GM18951 (cell line): Measurements from ENCODE around the gene SLC22A13.
"Not testable (repeated sequence)": the region's sequence is repeated elsewhere in the genome, so short reads cannot be mapped to it uniquely, and the experiment has no call there.

ENCODE experiments used
- POLR2A ChIP-seq: IDR thresholded peaks from 4 replicates; pipeline ENCODE4 v1.6.1; 2011; ENCODE audit warnings: mild to moderate bottlenecking; ENCODE audit not compliant: insufficient read length, insufficient read depth; ENCODE audit errors: extremely low read depth
- in situ Hi-C: fragments of 300-500 bp; cut with MboI; formaldehyde crosslinking; loops from one replicate; pipeline ENCODE4 v1.12.0; 2022; ENCODE audit warnings: low sequenced_read_pairs, mixed read lengths, inconsistent platforms; ENCODE audit not compliant: unreplicated experiment

Gene SLC22A13, protein sequence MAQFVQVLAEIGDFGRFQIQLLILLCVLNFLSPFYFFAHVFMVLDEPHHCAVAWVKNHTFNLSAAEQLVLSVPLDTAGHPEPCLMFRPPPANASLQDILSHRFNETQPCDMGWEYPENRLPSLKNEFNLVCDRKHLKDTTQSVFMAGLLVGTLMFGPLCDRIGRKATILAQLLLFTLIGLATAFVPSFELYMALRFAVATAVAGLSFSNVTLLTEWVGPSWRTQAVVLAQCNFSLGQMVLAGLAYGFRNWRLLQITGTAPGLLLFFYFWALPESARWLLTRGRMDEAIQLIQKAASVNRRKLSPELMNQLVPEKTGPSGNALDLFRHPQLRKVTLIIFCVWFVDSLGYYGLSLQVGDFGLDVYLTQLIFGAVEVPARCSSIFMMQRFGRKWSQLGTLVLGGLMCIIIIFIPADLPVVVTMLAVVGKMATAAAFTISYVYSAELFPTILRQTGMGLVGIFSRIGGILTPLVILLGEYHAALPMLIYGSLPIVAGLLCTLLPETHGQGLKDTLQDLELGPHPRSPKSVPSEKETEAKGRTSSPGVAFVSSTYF

DNA sequence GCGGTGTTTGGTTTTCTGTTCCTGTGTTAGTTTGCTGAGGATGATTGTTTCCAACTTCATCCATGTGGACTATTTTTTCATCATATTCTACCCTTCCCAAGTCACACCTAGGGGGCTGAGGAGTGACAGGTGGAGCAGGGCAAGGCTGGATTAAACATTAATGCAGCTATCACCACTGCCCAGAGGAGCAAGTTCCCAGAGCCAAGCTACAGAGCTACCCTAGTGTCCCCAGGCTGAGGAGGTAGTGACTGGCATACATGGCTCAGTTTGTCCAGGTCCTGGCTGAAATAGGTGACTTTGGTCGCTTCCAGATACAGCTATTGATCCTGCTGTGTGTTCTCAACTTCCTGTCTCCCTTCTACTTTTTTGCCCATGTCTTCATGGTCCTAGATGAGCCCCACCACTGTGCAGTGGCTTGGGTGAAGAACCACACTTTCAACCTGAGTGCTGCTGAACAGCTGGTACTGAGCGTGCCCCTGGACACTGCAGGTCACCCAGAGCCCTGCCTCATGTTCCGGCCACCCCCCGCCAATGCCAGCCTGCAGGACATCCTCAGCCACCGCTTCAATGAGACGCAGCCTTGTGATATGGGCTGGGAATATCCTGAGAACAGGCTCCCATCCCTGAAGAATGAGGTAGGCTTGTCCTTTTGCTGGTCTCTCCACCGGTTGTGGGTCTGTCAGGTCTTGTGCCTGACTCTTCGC is at the start of gene SLC22A13:
Gene SLC22A13 (plus strand): TSS at position 209 of the 704 bp plus-strand sequence. CDS start 49 bp downstream, at position 258.
- in situ Hi-C loops, result no loop called here
- TF ChIP-seq POLR2A, result no peak

DNA sequence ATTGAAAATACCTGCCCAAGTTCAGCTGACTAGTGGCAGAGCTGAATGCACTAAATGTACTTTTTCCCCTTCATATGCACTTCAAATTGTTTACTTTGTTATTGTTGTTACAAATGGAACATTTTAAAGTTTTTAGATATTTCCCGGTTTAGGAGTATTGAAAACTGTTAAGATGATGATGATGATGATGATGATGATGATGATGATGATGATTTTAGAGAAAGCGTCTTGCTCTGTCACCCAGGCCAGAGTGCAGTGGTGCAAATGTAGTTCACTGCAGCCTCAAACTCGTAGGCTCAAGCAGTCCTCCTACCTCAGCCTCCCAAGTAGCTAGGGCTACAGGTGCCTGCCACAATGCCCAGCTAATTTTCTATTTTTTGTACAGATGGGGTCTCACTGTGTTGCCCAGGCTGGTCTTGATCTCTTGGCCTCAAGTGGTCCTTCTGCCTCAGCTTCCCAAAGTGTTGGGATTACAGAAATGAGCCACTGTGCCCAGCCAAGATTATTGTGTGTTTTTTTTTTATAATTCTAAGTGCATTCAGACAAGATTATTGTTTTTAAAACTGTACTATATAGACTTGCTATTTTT is 45.9 kb upstream of the SLC22A13 start:
- in situ Hi-C loops, result no loop called here
- no peak for TF ChIP-seq POLR2A

DNA sequence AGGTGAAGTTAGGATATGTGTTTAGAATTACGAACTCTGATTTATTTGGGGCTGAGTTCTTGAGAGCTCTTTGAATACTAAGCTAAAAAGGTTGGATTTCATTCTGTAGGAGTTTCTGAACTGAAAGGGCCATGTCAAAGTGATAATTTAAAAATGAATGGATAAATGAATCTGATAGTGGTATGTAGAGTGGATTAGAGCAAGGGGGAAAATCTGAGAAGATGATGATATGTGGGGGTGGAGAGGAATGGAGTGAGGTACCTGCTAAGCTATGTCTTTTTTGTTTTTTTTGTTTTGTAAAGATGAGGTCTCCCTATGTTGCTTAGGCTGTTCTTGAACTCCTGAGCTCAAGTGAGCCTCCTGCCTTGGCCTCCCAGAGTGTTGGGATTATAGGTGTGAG is 44.6 kb upstream of the SLC22A13 start:
- TF ChIP-seq POLR2A, result no peak
- in situ Hi-C loops, result no loop called here

DNA sequence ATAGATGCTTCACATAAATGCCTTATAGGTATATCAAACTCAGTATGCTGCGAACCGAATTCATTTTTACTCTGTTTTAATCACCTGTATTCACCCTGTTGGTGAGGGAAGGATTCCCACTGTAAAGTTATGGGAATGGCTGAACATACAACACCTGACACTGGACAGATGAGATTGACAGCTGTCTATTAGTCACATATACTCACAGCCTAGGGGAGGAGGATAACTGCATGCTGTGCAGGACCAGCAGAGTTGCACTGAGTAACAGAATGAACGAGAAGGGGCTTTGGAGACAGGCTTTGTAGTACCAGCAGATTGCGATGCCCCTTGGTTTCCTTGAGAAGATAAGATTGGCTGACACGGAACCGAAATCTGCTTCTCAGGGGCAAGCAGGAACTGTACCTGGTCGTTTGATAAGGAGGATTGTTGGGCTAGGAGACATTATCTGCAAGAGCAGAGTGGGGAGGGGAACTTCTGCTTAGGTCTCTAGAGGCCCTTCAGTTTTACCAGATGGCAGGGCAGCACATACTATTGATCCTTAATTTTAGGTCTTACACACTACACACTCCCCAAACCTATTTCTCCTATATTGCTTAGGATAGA is 43.5 kb upstream of the SLC22A13 start:
- in situ Hi-C loops, result no loop called here
- no peak for TF ChIP-seq POLR2A

DNA sequence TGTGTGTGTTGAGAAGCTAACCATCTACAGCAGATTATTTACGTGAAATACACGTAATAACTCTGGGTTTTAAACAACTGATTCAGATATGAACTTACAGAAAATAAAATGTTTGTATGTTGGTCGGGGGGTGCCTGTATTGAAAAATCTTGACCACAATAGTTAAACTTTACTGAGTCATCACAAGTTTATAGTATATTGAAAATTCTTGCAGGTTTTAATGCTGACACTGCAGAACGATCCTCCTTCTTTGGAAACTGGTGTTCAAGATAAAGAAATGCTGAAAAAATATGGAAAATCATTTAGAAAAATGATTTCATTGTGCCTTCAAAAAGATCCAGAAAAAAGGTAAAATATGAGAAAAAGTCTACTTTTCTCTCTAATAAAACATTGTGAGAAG is 41.3 kb upstream of the SLC22A13 start:
- in situ Hi-C loops, result no loop called here
- TF ChIP-seq POLR2A, result no peak

DNA sequence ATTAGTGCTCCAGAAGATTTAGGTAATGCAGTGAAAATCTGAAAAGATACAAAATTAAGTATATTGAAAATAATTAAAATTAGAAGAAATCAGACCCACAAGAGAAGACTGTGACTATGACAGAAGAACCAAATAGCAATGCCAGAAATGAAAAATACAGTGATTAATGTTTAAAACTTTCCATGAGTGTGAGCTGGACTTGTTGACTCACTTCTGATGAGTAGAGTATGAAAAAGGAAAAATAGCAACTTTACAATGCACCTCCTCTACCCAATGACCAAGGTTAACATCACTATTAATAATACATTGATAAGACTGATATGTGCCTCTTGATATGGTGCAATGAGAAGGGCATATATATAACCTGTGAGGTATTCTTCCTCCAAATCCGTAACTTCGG is 39.3 kb upstream of the SLC22A13 start:
- TF ChIP-seq POLR2A, result no peak
- in situ Hi-C loops, result no loop called here

DNA sequence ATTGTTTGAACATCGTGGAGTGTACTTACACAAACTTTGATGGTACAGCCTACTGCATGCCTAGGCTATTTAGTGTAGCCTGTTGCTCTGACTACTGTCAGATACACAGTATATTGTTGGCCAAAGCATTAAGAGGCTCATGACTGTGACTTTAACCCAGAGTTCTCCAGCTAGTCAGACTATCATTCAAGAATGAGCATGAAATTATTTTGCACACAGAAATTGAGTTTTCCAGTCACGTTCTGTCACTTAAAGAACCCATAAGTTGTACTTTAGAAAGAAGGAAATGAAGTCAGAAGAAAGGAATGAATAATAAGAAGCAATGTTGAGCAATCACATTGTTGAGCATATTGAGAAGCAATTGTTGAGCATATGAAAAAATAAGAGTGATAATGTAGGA is 37.6 kb upstream of the SLC22A13 start:
- in situ Hi-C loops, result no loop called here
- no peak for TF ChIP-seq POLR2A

DNA sequence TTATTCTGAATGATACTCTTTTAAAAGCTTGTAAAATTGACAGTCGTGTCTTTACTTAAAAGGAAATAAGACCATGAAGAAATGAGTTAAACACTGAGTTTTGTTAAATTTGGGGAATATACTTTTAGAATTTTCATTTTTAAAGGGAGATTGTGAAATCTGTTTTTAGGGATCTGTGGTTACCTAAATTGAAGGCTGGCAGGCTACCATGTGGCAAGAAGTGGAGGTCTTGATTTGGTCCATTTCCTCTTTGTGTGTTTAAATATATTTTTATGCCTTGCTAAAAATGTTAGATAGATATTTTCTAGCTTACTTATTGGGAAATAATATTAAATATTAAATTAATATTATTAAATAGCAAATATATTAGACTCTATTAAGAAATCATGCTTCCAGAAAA is 36.6 kb upstream of the SLC22A13 start:
- no peak for TF ChIP-seq POLR2A
- in situ Hi-C loops, result no loop called here

DNA sequence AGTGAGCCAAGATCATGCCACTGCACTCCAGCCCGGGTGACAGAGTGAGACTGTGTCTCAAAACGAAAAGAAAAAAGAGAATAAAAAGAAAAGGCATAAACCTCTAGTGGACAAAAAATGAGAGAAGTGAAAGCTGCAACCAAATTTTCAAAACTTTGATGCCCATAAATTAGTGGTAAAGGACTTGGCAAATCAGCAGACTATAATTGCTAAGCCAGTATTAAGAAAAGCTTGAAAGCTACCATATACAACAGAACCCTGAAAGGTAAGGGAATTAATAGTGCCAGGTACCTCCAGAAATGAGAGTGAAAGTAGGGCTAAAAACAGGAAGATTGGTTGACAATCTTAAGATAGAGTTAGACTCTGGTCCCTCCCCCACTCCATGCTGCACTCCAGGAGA is 32.9 kb upstream of the SLC22A13 start:
- no peak for TF ChIP-seq POLR2A
- in situ Hi-C loops, result no loop called here

DNA sequence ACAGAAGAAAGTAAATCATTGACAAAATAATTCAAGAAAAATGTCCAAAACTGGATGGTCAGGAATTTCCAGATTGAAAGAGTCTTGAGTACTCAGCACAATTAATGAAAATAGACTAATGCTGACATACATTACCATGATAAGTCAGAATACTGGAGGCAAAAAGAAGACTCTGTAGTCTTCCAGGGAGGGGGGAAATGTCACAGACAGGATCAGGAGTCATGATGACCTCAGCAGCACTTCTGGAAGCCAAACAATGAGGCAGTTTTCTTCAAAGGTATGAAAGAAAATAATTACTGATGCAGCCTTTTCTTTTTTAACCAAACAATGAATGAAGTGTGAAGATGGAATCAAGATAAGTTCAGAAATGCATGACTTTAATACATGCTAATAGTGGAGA is 30.1 kb upstream of the SLC22A13 start:
- in situ Hi-C loops, result no loop called here
- no peak for TF ChIP-seq POLR2A

DNA sequence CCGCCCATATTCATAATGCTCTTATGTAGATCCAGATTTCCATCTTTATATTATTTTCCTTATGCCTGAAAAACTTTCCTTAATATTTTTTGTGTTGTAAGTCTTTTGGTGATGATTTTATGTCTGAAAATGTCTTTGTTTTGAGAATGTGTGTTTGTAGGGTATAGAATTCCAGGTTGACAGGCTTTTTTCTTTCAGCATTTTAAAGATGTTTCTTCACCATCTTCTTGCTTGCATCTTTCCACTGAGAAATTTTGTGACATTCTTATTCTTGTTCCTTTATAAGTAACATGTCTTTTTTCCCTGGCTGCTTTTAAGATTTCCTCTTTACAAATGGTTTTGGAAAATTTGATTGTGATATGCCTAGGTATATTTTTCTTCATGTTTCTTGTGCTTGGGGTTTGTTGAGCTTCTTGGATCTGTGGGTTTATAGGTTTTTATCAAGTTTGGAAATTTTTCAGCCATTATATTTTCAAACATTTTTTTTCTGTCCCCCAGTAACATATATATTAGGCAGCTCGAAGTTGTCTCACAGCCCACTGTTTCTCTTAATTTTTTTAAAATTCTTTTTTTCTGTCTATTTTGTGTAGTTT is 27.1 kb upstream of the SLC22A13 start:
- in situ Hi-C loops, result no loop called here
- no peak for TF ChIP-seq POLR2A

DNA sequence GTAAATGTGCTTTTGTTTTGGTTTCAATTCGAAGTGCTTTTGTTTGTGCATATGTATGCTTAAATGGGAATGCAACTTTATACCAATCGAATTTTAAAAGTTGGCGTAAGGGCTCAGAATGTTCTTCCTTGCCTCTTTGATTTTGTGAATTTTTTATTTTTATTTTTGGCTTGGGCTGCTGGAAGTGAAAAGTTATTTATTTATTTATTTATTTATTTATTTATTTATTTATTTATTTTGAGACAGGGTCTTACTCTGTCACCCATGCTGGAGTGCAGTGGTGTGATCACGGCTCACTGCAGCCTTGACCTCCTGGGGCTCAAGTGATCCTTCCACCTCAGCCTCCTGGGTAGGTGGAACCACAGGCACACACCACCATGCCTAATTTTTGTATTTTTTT is 22.8 kb upstream of the SLC22A13 start:
- in situ Hi-C loops, result not testable (repeated sequence)

DNA sequence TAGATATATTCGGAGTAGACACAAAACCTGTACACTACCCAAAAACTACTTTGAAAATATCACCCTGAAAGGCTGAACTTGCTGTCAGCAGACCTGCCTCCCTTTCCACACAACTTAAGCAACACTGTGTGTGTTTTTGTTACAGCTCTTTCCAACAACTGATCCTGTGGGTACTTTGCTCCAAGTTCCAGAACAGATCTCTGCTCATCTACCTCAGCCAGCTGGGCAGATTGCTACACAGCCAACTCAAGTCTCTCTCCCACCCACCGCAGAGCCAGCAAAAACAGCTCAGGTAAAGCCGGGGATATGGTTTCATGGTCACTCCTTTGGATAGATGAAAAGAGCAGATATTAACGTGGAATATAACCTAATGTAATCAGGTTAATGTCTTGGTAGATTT is 19.7 kb upstream of the SLC22A13 start:
- in situ Hi-C loops, result no loop called here
- no peak for TF ChIP-seq POLR2A
